Mucosa of rectum (tissue), 2 donors: ENCODE data around the gene SLC23A2.

Experiments
- H3K27ac ChIP-seq, 2 donors: one replicate each; pipeline ENCODE4 v1.7.0; 2013; ENCODE audit warnings: inconsistent platforms in 2 of 2, low read depth in 2 of 2, low read length in 2 of 2
- H3K27me3 ChIP-seq, 2 donors: one replicate each; pipeline ENCODE4 v1.7.0; 2013; ENCODE audit warnings: low read length in 2 of 2; ENCODE audit not compliant: control insufficient read depth in 2 of 2, insufficient read depth in 2 of 2
- H3K36me3 ChIP-seq, 2 donors: one replicate each; pipeline ENCODE4 v1.7.0; 2013; ENCODE audit warnings: low read length in 2 of 2; ENCODE audit not compliant: control insufficient read depth in 2 of 2, insufficient read depth in 2 of 2
- H3K4me1 ChIP-seq, 2 donors: one replicate each; pipeline ENCODE4 v1.7.0; 2013; ENCODE audit warnings: low read length in 2 of 2, mild to moderate bottlenecking in 1 of 2; ENCODE audit not compliant: control insufficient read depth in 2 of 2, insufficient read depth in 2 of 2
- H3K4me3 ChIP-seq, 2 donors: one replicate each; pipeline ENCODE4 v1.7.0; 2013; ENCODE audit warnings: low read length in 2 of 2
- H3K9ac ChIP-seq, 2 donors: one replicate each; pipeline ENCODE4 v1.7.0; 2013; ENCODE audit warnings: low read length in 2 of 2, low read depth in 1 of 2, mild to moderate bottlenecking in 1 of 2
- H3K9me3 ChIP-seq, 2 donors: one replicate each; pipeline ENCODE4 v1.7.0; 2013; ENCODE audit warnings: low read length in 2 of 2; ENCODE audit not compliant: control insufficient read depth in 2 of 2
- donor health status: healthy.
- donor health status: Normal muscosa, but diverticular disease.

The SLC23A2 gene

DNA sequence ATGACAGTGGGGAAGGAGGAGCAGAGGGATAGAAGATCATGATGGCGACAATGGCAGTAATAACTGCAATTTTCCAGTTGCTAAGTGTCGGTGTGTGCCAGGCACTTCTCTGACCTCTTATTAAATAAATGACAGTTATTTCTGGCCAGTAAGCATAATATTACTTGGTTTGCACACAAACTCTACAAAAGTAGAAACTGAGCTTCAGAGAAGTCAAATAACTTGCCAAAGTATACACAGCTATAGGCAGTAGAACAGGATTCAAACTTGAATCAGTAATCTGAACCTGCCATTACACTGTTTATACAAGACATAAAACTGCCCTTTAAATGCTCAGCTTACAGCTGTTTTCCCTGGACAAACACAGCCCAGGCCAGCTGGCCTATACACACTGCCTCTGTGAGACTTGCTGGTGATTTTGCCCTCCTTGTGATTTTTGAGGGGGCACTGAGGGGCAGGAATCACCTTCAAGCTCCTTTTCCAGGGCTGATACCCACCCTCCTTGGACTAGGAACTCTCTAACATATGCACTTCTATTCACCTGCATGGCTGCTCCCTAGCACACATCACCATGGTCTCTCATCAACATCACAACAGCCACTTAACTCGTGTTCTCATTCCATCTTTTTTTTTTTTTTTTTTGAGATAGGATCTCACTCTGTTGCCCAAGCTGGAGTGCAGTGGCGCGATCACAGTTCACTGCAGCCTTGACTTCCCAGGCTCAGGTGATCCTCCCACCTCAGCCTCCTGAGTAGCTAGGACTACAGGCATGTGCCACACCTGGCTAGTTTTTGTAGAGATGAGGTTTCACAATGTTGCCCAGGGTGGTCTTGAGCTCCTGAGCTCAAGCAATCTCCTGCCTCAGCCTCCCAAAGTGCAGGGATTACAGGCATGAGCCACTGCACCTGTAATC lies 63.6 kb downstream of the SLC23A2 start:
- no peaks in the 10 kb centered on the region for H3K27me3 ChIP-seq
- peaks cover 9 to 17% of the 10 kb centered on the region in 2 donors for H3K4me1 ChIP-seq
- no peak overlapping the region for H3K27ac ChIP-seq
- H3K9me3 ChIP-seq, result no peaks in the 10 kb centered on the region
- no peak overlapping the region for H3K9ac ChIP-seq
- no peaks in the 10 kb centered on the region for H3K36me3 ChIP-seq
- H3K4me3 ChIP-seq, result no peak overlapping the region

DNA sequence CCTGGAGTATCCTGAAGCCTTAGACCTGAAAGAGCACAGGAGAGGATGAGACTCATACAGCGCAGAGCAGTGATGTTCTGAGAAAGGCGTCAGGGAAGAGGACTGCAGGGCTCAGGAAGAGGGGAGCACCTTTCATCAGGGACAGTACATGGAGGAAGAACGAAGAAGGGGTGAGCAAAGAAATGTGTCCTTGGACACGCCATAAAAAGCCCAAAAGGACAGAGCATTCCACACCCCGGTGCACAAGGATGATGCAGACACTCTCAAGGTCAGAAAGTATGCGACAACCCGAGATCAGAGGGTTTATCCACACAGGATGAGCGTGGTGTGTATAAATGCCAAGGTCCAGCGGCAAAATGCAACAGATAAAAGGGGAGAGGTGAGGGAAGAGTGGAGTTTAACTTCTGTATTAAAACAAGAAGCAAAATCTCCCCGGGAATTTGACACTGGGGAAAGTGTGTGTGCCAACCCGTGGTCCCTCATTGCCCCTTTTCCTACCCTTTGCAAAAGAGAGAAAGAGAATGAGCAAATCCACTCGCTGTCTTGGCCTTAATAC lies 64.4 kb downstream of the SLC23A2 start:
- no peak overlapping the region for H3K27ac ChIP-seq
- H3K27me3 ChIP-seq, result no peaks in the 10 kb centered on the region
- peaks cover 9 to 15% of the 10 kb centered on the region in 2 donors for H3K4me1 ChIP-seq
- no peak overlapping the region for H3K4me3 ChIP-seq
- H3K9me3 ChIP-seq, result no peaks in the 10 kb centered on the region
- H3K9ac ChIP-seq, result no peak overlapping the region
- H3K36me3 ChIP-seq, result no peaks in the 10 kb centered on the region

DNA sequence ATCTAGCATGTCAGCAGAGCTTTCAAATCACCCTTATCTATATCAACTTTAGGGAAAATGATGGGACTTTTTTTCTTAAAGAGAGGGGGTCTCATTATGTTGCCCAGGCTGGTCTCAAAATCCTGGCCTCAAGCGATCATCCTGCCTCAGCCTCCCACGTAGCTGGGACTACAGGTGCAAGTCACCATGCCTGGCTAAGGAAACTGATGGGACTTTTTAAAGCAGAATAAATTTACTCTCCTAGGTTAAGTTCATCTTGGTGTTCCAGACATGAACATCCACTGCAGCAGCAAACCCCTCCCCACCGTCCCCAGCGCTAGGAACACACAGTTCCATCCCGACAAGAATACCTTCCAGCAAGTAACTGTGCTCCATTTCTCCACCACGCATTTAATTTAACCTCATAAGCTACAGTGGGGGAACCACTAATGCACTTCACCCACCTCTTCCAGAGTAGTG lies 64.9 kb downstream of the SLC23A2 start:
- H3K27ac ChIP-seq, result no peak overlapping the region
- H3K9me3 ChIP-seq, result no peaks in the 10 kb centered on the region
- no peak overlapping the region for H3K4me3 ChIP-seq
- no peak overlapping the region for H3K9ac ChIP-seq
- peaks cover 9 to 14% of the 10 kb centered on the region in 2 donors for H3K4me1 ChIP-seq
- H3K27me3 ChIP-seq, result no peaks in the 10 kb centered on the region
- H3K36me3 ChIP-seq, result no peaks in the 10 kb centered on the region

DNA sequence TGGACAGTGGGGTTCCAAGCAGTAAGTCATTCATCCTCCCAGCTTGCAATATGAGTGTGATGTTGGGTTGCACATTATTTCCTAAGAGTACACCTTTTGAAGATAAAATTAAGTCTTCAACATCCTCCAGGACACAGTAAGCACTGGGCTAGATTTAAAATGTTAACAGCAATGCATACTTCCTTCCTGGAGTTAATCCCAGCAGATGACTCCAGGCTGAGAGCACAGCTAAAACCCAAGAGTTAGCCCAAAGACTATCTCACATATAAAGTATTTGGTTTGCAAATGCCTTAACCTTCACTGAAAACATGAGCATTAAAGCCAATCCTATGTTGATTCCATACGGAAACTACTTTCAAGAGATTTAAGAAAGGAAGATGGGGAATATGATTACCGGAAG lies 69.2 kb downstream of the SLC23A2 start:
- H3K9ac ChIP-seq, result no peak overlapping the region
- H3K27me3 ChIP-seq, result no peaks in the 10 kb centered on the region
- no peak overlapping the region for H3K4me3 ChIP-seq
- no peak overlapping the region for H3K27ac ChIP-seq
- no peaks in the 10 kb centered on the region for H3K9me3 ChIP-seq
- H3K4me1 ChIP-seq, result peaks cover 3 to 4% of the 10 kb centered on the region in 2 donors
- H3K36me3 ChIP-seq, result peaks cover 0 to 3% of the 10 kb centered on the region in 2 donors

DNA sequence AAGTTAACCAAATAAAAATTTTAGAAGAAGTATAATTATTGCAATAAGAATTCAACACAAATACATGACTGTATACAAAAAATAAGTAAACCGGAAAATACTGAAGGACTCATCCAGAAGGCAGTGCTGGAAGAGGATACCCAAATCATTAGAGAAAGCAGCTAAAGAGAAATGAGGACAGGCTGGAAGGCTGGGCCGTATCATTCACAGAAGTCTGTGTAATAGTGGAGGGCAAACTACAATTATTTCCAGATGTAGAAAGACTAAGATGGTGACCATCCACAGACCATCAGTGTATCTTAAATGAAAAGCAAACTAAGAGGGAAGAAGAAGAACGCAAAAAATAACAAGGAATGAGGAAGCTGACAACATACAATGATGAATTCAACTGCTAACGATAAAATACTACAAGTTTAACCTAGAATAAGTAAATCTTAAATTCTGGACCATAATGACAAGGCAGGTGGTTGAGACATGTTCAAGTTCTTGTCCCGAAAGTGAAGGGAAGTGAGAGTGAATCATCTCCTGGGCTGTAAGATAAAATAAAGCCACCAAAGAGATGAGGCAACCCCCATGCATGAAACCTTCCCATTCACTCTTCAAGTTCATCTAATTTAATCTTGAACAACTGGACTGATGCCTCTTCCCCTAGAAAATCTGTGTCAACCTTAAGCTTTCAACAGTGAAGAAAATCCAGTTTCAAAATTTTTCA lies 71.5 kb downstream of the SLC23A2 start:
- Histone ChIP-seq H3K36me3 (peaks cover 0 to 3% of the 10 kb centered on the region in 2 donors), H3K9me3 (no peaks in the 10 kb centered on the region), H3K27ac (no peak overlapping the region), H3K27me3 (no peaks in the 10 kb centered on the region), H3K4me3 (no peak overlapping the region), H3K9ac (no peak overlapping the region), H3K4me1 (peaks cover 6 to 7% of the 10 kb centered on the region in 2 donors)

DNA sequence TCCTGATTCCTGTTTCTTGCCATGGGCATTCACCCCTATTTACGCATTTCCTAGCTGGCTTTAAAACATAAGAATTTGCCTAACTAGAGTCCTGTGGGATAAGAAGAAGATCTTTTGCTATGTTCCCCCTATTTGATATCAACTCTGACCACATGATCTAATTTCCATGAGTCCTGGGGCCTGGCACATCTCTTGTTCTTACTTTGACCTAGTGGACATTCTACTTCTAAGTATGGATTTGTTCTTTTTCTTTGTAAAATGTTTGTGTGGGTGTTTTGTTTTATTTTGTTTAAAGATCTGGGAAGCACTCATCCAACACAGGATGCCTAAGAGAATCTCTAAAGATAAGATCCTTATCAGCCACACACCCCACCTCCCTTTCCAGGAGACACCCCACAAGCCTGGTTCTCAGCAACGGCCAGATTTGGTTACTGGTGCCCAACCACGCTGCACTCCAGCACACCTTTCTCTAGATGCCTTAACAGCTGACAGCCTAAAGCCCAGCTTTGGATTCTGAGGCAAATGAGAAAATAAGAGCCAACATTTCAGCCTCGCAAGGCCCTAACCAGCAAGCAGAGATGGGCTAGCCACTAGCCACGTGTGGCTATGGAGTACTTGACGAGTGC lies 74.7 kb downstream of the SLC23A2 start:
- Histone ChIP-seq H3K4me3 (no peak overlapping the region), H3K9me3 (no peaks in the 10 kb centered on the region), H3K9ac (no peak overlapping the region), H3K27me3 (no peaks in the 10 kb centered on the region), H3K27ac (peak overlapping the region; percentile 6 to 27), H3K36me3 (peaks cover 0 to 3% of the 10 kb centered on the region in 2 donors), H3K4me1 (peaks cover 6 to 7% of the 10 kb centered on the region in 2 donors)

DNA sequence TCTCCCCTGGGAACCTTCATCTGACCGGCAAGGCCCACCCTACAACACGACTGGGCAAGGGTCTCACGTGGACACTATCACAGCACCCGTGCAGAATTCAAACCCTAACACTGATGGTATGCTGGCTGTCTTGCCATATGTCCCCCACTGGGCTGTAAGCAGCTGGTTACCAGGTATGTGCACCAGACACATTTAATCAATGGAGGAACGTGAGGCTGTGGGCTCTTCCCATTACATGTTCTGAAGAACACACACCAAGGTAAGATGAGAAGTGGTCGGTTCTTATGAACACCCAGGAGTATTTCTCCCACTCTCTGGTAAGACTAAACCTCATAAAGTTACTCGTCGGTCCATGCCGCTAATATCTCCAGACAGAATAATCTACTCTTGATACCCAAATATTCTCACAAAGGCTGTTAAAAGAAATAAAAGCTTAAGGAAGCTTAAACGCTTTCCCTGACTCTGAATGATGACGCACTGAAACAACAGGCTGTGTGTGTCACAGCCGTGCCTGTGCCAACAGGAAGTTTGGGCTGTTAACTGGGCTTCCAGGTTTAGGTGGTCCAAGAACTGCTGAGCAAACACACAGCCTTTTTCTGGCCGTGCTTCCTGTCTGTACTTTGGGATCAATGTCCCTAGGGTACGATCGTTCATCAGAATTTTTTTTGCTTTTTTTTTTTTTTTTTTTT lies 75.3 kb downstream of the SLC23A2 start:
- H3K36me3 ChIP-seq, result no peaks in the 10 kb centered on the region
- no peaks in the 10 kb centered on the region for H3K9me3 ChIP-seq
- H3K27me3 ChIP-seq, result no peaks in the 10 kb centered on the region
- peak overlapping the region in 1 of 2 donors; percentile 27 for H3K4me3 ChIP-seq
- peak overlapping the region; percentile 52 to 53 for H3K27ac ChIP-seq
- H3K4me1 ChIP-seq, result peaks cover 6 to 7% of the 10 kb centered on the region in 2 donors
- peak overlapping the region; percentile 26 to 43 for H3K9ac ChIP-seq

DNA sequence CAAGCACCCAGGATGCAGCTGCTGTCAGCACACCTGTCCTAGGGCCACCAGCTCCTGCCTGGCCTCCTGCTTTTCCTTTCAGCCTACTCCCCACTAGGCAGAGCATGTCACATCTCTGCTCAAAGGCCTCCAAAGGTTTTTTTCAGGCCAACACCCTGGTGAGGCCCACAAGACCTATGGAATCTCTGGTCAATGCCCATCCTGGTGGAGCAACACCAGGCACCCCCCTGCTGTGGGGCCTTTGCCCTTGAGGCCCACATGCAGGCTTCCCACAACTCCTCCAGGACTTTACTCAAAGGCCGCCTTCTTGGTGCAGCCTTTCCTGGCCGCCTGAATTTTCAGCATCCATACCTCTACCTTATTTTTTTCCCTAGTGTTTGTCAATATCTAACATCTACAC lies 76.9 kb downstream of the SLC23A2 start:
- Histone ChIP-seq H3K4me1 (peaks cover 6 to 7% of the 10 kb centered on the region in 2 donors), H3K9ac (no peak overlapping the region), H3K27ac (no peak overlapping the region), H3K9me3 (no peaks in the 10 kb centered on the region), H3K36me3 (no peaks in the 10 kb centered on the region), H3K27me3 (no peaks in the 10 kb centered on the region), H3K4me3 (no peak overlapping the region)

DNA sequence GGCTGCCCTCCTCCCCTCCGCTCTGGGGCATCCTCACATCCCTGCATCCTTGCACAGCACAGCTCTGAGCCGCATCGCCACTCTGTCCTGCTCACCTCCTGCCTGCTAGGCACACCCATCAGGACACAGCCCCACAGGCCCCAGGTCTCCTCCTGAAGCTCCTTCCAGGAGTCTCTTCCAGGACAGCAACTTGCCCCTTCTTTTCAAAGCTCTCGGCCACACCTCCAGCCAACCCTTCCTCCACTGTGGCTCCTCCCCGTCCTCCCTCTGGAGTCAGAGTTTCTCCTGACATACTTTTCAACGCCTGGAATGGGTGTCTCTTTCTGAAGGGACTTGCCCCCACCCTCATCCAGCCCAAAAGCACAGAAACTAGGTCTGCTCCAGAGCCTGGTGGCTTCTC lies 77.3 kb downstream of the SLC23A2 start:
- Histone ChIP-seq H3K9me3 (no peaks in the 10 kb centered on the region), H3K9ac (no peak overlapping the region), H3K27ac (no peak overlapping the region), H3K4me3 (no peak overlapping the region), H3K27me3 (no peaks in the 10 kb centered on the region), H3K36me3 (no peaks in the 10 kb centered on the region), H3K4me1 (peaks cover 6 to 7% of the 10 kb centered on the region in 2 donors)
